ENCODE results near the gene SLC2A13.

DNA sequence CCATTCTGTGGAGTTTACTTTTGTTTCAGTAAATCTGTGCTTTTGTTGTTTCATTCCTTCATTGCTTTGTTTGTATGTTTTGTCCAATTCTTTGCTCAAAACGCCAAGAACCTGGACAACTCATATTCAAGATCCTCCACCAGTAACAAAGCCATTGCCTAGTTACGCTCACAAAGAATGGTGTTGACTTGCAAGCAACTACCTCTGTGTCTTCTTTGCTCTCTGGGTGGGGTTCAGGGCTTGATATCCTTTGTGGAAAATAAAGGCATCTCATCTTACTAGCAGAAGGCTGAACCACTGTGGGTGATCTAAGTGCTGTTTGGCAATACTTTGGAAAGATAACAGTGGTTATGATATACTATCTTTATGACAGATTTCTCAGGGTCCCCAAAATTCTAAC is 252.9 kb downstream of the SLC2A13 start:
- TF ChIP-seq SIN3A (IDR thresholded peaks at IDR 0.05; ENCODE audit: low read depth, low read length) (no peak), CREB1 (IDR thresholded peaks at IDR 0.05; ENCODE audit: low read depth) (no peak), TAF1 (IDR thresholded peaks at IDR 0.05; ENCODE audit: borderline replicate concordance, low read depth, low read length) (no peak), E2F4 (IDR thresholded peaks at IDR 0.05; ENCODE audit: low read depth, low read length) (no peak), ZNF274 (IDR thresholded peaks at IDR 0.05; ENCODE audit: insufficient read depth, insufficient read length) (no peak), POLR2AphosphoS2 (IDR thresholded peaks at IDR 0.05; ENCODE audit: low read depth, low read length) (no peak), NRF1 (conservative IDR thresholded peaks at IDR 0.05; ENCODE audit: low read depth, low read length) (no peak)

All from GM12878 (cell line).